Ovary (tissue), 3 donors: ENCODE measurements around the gene IGSF11.

ENCODE experiments used
- EP300 ChIP-seq: sonication (generic); formaldehyde crosslinking; IDR thresholded peaks from one replicate; pipeline ENCODE4 v1.6.1; 2017; ENCODE audit warnings: antibody characterized with exemption
- TF ChIP-seq, protein P1 (sequence below), 3 donors: fragments of 450-650 bp in 2 of 3; fragments of 200-600 bp in 1 of 3; IDR thresholded peaks; one replicate each; pipeline versions ENCODE4 v1.5.1 to v1.8.0; 2016 to 2022; ENCODE audit warnings: antibody characterized with exemption in 3 of 3, mild to moderate bottlenecking in 1 of 3
- donor health status: DM: no; HTN: no; CAD: no.

DNA sequence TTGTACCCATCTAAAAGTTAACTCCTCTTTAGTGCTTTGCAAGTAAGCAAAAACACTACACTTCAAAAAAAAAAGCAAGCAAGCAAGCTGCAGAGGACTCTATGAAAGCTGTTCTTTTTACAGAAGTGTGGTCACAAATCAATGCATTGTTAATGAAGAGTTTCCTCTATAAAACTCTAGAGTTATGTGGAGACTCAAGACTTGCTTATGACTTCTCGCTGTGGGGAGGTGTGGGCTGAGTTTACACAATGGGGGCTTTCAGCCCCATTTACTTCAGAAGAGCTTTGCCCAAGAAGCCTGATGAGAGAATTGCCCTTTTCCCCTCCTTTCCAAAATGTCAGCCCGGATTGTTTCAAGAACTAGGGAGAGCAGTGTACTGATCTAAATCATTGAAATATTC lies 144.4 kb downstream of the IGSF11 start:
- TF ChIP-seq, protein P1, sequence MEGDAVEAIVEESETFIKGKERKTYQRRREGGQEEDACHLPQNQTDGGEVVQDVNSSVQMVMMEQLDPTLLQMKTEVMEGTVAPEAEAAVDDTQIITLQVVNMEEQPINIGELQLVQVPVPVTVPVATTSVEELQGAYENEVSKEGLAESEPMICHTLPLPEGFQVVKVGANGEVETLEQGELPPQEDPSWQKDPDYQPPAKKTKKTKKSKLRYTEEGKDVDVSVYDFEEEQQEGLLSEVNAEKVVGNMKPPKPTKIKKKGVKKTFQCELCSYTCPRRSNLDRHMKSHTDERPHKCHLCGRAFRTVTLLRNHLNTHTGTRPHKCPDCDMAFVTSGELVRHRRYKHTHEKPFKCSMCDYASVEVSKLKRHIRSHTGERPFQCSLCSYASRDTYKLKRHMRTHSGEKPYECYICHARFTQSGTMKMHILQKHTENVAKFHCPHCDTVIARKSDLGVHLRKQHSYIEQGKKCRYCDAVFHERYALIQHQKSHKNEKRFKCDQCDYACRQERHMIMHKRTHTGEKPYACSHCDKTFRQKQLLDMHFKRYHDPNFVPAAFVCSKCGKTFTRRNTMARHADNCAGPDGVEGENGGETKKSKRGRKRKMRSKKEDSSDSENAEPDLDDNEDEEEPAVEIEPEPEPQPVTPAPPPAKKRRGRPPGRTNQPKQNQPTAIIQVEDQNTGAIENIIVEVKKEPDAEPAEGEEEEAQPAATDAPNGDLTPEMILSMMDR (IDR thresholded peaks at IDR 0.05), result no peak
- no peak for TF ChIP-seq EP300
